GM18858 (cell line): Measurements from ENCODE around the gene SND1.

Experiments
- ATAC-seq: cut with Tn5 transposase; IDR thresholded peaks from one replicate; pipeline ENCODE4 v1.9.1; 2021; ENCODE audit not compliant: unreplicated experiment

SND1 gene

GRCh38 chr7:127718340-127718679, 66.3 kb downstream of the SND1 start:
- no peak for ATAC-seq

- no peak for ATAC-seq
Observed at GRCh38 chr7:127726476-127726875, 74.5 kb downstream of the SND1 start.

- no peak for ATAC-seq
Observed at GRCh38 chr7:127730658-127731276, 78.8 kb downstream of the SND1 start.

- ATAC-seq = no peak
Observed at GRCh38 chr7:127731431-127732080, 79.6 kb downstream of the SND1 start.

GRCh38 chr7:127732306-127732705, 80.3 kb downstream of the SND1 start:
- ATAC-seq = no peak

DNA sequence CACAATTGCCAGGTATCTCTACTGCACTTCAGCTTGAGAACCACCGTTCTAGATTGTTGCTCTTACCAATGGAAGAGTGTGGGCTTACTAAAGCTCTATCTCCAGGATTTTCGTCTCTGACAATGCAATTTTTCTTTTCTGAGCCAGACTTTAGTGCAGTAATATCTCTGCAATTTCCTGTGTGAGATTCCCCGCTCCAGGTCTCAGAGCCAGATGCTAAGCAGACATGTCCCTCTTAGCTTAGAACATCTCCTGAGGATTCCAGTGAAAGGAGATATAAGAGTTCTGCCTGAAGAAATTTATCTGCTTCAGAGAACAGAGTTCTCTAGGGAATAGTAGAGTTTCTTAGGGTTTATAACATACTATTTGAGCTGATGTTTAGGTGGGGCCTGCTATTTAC, 82.0 kb downstream of the SND1 start:
- no peak for ATAC-seq

GRCh38 chr7:127736511-127736910, 84.5 kb downstream of the SND1 start:
- no peak for ATAC-seq

DNA sequence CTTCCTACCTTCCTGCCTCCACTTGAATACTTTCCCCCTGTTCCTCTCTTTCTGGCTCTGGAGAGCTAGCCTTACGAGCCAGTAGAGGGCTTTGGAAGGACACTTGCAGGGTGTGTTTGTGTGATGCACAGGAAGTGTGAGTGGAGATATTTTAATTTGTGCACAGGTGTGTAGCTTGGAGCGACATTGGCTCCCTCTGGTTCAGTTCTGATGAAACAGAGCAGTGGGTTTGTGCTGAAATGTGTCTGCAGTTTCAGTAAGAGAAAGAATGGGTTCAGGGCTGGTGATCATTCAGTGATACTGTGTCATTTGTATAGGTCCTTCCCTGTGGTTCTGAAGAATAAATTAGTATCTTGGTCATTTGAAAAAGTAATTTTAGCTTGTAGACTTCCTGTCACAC, 86.9 kb downstream of the SND1 start:
- ATAC-seq = no peak

GRCh38 chr7:127741764-127742375, 89.9 kb downstream of the SND1 start:
- ATAC-seq = no peak

DNA sequence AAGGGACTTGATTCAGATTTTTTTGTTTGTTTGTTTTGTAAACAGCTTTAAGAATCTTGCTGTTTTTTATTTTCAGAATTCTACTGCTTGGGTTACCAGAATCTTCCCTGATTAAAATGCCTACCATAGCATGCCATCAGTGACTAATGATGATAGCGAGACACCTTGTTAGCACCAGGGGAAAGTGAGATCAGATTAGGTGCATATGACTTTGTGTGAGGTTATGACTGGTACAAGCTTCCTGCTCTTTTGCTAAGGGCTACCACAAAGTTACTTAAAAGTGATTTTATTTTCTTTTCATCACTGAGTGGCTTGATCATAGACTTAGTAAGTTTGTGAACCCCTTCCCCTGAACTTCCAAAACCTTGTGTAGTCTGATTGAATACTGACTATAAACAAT, 93.5 kb downstream of the SND1 start:
- ATAC-seq = no peak

- no peak for ATAC-seq
Observed at GRCh38 chr7:127751062-127751461, 99.1 kb downstream of the SND1 start.

DNA sequence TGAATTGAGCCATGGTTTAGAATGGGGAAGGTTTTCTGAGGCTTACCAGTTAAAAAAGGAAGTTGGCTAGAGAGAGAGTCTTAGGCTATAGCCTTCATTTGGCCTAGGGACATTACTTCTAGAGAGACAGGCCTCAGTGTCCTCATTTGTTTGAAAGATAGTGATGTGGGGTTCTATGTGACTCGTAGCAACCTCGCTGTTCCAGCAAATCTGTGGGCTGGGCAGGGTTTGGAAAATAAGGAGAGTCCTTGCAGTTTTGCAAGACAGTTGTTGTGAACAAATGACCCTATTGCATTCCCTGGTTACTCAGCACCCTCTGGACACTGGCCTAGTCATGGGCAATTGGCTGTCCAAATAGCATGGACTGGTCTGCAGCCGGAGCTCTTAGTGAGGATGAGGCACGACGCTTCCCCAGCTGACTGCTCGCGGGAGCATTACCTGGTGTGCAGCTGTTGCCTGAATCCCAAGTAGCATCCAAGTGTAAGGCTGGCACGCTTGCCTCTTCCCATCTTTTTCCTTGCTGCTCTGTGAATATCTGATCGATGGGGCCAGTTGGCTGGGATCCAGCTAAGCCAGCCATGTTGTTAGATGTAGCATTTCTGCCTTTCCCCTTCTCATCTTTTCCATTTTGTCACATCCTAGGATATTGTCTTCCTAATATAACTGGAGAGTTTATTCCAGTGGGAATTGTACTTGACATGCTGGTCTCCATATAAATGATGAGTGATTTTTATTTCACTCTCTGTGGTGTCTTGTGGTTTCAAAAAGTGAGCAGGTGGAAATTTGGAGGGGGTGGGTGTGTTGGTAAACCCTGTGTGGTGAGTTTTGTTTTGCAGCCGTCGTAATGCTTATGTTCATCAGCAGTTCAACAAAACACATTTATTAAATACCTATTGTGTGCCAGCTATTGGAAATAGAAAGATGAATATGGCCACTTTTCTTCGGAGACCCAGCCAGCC, 99.8 kb downstream of the SND1 start:
- no peak for ATAC-seq

DNA sequence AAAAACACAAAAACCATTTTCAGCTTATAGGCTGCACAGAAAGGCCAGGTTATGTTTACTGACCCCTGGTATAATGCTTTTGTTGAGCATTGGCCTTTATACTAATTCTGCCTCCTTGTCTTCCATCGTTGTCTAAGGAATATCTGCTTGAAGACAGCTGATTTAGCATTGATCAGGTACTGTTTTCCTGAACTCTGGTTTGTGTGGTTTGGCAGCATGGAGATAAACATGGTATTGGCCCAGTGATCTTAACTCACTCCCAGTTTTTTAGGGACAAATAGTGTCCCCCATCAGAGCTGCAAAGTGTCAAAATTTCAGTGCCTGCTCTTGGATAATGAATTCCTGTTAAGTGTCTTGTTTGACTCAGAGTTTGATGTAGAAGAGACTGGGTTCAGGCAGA, 100.8 kb downstream of the SND1 start:
- no peak for ATAC-seq

DNA sequence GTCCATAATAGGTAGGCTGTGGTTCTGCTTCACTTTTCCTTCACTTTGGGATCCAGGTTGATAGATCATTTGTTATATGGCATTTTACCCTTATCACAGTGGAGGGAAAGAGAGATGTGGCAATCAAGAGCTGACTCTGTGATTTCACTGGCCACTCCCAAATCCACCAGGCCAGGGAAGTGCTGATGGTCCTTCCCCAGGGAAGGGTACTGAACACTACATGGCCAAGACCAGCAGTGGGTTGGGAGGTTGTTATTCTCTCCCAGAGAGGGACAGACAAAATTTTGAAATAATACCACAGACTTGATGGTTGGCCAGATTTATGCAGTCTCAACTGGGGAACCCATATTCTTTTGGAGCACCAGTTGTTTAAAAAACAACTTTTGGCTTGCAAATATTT, 102.5 kb downstream of the SND1 start:
- ATAC-seq = no peak

GRCh38 chr7:127755521-127755920, 103.5 kb downstream of the SND1 start:
- ATAC-seq = no peak

DNA sequence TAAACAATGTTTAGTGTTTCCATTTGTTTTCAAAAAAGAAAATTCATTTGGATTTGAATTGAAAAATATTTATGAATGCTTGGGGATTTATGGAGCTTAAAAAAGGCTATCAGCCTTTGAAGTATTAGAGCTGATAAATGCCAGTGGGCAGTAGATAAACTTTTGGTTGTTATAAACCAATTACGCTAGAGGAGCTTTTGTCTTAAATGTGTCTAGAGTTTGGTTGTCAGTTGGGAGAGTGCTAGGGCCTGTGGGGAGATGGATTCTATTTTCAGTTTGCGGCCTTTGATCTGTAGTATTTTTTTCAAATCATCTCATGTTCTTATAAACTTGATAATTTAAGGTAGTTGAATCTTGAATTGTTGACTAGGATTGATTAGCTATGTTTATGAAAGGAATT, 104.0 kb downstream of the SND1 start:
- no peak for ATAC-seq

- no peak for ATAC-seq
Observed at GRCh38 chr7:127758105-127758504, 106.1 kb downstream of the SND1 start.

GRCh38 chr7:127758845-127759244, 106.9 kb downstream of the SND1 start:
- no peak for ATAC-seq

DNA sequence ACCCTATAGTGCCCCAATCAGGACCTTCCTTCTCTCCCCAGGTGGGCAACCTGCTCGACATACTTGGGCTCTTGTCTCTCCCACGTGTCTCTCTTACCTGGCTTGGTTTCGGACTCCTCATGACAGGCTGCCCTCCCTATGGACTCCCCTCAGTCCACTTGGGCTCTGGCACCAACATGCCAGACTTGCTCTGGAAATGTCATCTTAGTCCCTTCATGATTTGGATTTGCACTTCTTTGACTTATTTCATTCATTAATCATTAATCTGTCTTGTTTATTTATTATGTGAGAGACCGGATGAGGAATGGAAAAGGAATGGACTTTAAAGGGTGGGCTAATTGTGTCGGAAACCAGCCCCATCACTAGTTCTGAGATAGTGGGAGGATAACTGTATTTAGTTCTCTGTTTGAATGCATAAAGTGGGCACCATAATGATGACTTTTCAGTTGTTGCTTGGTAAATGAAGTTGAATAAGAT, 108.0 kb downstream of the SND1 start:
- ATAC-seq = no peak

DNA sequence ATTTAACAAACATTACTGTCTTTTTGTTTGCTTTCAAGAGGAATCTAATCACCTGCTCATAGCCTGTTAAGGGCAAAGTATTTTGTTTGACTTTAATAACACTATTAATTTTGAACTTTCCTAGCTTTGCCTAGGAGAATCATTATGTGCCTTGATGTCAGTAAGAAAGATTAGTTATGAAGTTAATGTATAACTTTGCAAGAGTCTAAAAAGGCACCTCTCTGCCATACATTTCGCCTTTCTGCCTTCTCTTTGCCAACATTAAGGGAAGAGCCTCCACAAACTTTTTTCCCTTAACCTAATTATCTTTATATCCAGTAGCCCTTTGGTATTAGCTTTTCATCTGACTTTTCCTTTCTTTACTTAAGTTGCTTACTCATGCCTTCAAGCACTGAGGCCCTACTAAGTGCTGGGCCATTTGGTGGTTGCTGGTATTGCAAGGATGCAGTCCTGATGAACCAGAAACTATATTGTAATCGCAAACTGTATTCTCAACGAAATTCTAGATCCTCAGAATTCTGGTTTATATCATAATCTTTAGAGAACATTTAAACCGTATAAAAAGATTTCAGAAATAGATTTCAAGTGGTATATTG, 108.5 kb downstream of the SND1 start:
- no peak for ATAC-seq

DNA sequence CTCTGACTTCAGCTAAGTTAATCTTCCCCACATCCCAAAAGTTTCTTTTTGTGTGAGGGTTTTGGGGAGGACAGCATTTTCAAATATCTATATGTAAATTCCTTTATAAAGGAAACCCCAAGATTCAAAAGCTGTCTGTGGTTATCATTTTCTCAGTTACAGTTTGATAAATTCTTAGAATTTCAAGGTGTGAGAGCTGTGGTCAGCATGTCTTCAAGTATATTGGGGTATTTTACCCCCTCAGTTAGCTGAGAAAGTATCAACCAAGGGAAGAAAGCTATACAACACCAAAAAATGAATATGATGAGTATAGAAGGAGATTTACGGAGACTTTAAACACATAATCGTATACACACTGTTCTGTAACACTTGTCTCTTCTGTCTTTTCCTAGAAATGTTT, 109.2 kb downstream of the SND1 start:
- no peak for ATAC-seq
